GM23338 (cell line): ENCODE results near the gene WDR93. TPM values are rescaled to one million over a fixed set of nuclear protein-coding genes. Genes with fewer than 3 reads are reported as not detected.

Experiments
- CREB1 ChIP-seq: fragments of 250-450 bp; sonication (Bioruptor Pico); IDR thresholded peaks from 2 replicates; pipeline ENCODE4 v1.5.0; 2020; ENCODE audit warnings: low read depth, mild to moderate bottlenecking, moderate library complexity
- EZH2 ChIP-seq: fragments of 200-600 bp; sonication (generic); IDR thresholded peaks from one replicate; pipeline ENCODE4 v1.8.0; 2017; ENCODE audit warnings: antibody characterized with exemption, mild to moderate bottlenecking, low read depth; ENCODE audit not compliant: unreplicated experiment
- EZH2phosphoT487 ChIP-seq: fragments of 200-600 bp; sonication (generic); IDR thresholded peaks from one replicate; pipeline ENCODE4 v1.8.1; 2018; ENCODE audit warnings: antibody characterized with exemption; ENCODE audit not compliant: unreplicated experiment
- NANOG ChIP-seq: IDR thresholded peaks from 2 replicates; pipeline ENCODE4 v1.6.1; 2016; ENCODE audit warnings: antibody characterized with exemption, borderline replicate concordance
- ZNF114 ChIP-seq: fragments of 250-450 bp; sonication (Bioruptor Pico); IDR thresholded peaks from 2 replicates; pipeline ENCODE4 v1.5.0; 2020; ENCODE audit warnings: mild to moderate bottlenecking, moderate library complexity
- ZNF462 ChIP-seq: fragments of 250-450 bp; sonication (Bioruptor Pico); IDR thresholded peaks from 2 replicates; pipeline ENCODE4 v1.5.0; 2020; ENCODE audit warnings: mild to moderate bottlenecking, moderate library complexity
- polyA plus RNA-seq: library from polyadenylated mRNA; unstranded; fragments of >200 nt; fragmentation: Nextera tagmentation; extraction: Ambion mirVana; gene quantifications from 2 replicates; pipeline ENCODE4 v1.2.1, GENCODE V29; 2016
- total RNA-seq: library from RNA; depleted of rRNA; stranded (reverse); fragments of >200 nt; shearing (Covaris generic); gene quantifications from 2 replicates; pipeline ENCODE4 v1.2.3, GENCODE V29; 2014
- TF ChIP-seq, protein P1 (sequence below), 2 experiments: fragments of 200-600 bp in 1 of 2; sonication (generic) in 1 of 2; conservative IDR thresholded peaks; 2 replicates each; pipeline versions ENCODE4 v1.5.1 to v1.6.1; 2016 to 2017; ENCODE audit warnings: antibody characterized with exemption in 2 of 2, low read depth in 2 of 2, mild to moderate bottlenecking in 2 of 2, moderate library complexity in 1 of 2

WDR93 gene
- total and polyA plus RNA-seq, 2 experiments from 2014 or later = 0.14 TPM; not detected in 1

- no peak for TF ChIP-seq ZNF462 (CRISPR knock-in tag)
- TF ChIP-seq ZNF114 (CRISPR knock-in tag) = no peak
- no peak for TF ChIP-seq EZH2phosphoT487
- TF ChIP-seq NANOG = no peak
- peak; percentile 64 for TF ChIP-seq CREB1 (CRISPR knock-in tag)
- TF ChIP-seq, protein P1, sequence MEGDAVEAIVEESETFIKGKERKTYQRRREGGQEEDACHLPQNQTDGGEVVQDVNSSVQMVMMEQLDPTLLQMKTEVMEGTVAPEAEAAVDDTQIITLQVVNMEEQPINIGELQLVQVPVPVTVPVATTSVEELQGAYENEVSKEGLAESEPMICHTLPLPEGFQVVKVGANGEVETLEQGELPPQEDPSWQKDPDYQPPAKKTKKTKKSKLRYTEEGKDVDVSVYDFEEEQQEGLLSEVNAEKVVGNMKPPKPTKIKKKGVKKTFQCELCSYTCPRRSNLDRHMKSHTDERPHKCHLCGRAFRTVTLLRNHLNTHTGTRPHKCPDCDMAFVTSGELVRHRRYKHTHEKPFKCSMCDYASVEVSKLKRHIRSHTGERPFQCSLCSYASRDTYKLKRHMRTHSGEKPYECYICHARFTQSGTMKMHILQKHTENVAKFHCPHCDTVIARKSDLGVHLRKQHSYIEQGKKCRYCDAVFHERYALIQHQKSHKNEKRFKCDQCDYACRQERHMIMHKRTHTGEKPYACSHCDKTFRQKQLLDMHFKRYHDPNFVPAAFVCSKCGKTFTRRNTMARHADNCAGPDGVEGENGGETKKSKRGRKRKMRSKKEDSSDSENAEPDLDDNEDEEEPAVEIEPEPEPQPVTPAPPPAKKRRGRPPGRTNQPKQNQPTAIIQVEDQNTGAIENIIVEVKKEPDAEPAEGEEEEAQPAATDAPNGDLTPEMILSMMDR (conservative IDR thresholded peaks at IDR 0.05; ENCODE audit: low read depth in 2 of 2) = peak; percentile 75 to 90
- TF ChIP-seq EZH2 = no peak
Observed at GRCh38 chr15:89647191-89647851, 43.3 kb upstream of the WDR93 start (continued).
